IPS-11a (cell line): Measurements from ENCODE around the gene PDE3B.
A peak's percentile ranks its signal among the peaks of the same experiment; 100 is the strongest.
"Not testable (repeated sequence)": the region's sequence is repeated elsewhere in the genome, so short reads cannot be mapped to it uniquely, and the experiment has no call there.

ENCODE experiments used
- H3K4me3 ChIP-seq: one replicate; pipeline ENCODE4 v1.5.1; 2013; ENCODE audit warnings: low read depth, low read length, control low read depth

PDE3B gene

DNA sequence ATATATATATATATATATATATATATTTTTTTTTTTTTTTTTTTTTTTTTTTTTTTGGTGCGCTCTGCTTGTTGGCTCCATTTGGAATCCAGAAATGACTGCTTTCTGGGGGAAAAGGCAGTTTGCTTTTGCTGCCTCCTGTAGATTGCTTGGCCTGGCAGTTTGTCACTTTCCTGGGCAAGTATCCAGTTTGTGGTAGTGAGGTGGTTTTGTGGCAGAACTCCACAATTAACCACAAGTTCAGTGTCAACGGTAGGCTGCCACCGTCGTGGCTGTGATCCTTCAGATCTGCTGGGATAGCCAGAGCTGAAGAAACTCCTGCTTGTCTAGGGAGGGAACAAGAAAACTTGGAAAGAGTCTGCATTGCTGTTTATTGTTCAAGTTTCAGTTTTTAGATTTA, 5.0 kb upstream of the PDE3B start:
- no peak overlapping the region for H3K4me3 ChIP-seq

GRCh38 chr11:14641801-14642200, 1.8 kb upstream of the PDE3B start:
- H3K4me3 ChIP-seq: no peak overlapping the region

- H3K4me3 ChIP-seq: no peak overlapping the region
These were observed 1.2 kb upstream of the PDE3B start for GRCh38 chr11:14642453-14642852.

DNA sequence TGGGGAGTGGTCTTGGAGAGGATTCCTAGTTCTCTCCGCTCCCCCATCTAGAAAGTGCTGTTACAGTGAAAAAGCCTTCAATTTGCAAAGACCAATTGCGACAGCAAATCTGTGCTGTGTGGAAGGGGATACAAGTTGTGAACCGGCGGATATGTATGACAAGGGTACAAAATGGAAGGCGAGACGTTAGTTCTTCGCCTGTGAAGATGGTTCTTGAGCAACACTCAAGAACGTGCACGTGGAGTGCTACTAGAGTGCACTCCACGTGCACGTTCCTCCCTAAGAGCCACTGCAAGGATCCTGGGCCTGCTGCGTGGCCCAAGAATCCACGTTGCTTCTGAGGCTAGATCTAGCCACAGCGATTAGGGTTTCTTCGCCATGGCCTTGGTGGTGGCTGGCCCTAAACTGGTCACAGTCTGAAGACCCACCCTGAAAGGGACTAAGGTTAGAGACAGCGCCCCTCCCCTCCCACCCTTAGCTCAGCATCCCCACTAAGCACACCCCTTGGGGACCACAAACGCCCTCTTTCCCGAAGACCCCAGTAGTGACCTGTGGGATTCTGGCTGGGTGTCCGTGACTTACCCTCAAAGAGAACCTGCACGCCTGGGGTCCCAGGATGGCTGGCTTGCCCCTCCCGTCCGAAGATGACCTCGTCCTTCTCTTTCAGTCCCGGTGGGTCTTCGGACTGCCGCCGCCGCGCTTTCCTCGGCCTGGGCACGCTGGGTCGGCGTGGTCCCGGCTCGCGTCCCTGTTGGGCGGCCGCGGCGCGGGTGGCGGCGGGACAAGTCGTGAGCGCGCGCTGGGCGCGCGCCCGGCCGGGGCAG, 519 bp upstream of the PDE3B start:
- peak overlapping the region; percentile 72 for H3K4me3 ChIP-seq

- peak overlapping the region; percentile 72 for H3K4me3 ChIP-seq
These were observed 816 bp downstream of the PDE3B start for GRCh38 chr11:14644226-14645014.

DNA sequence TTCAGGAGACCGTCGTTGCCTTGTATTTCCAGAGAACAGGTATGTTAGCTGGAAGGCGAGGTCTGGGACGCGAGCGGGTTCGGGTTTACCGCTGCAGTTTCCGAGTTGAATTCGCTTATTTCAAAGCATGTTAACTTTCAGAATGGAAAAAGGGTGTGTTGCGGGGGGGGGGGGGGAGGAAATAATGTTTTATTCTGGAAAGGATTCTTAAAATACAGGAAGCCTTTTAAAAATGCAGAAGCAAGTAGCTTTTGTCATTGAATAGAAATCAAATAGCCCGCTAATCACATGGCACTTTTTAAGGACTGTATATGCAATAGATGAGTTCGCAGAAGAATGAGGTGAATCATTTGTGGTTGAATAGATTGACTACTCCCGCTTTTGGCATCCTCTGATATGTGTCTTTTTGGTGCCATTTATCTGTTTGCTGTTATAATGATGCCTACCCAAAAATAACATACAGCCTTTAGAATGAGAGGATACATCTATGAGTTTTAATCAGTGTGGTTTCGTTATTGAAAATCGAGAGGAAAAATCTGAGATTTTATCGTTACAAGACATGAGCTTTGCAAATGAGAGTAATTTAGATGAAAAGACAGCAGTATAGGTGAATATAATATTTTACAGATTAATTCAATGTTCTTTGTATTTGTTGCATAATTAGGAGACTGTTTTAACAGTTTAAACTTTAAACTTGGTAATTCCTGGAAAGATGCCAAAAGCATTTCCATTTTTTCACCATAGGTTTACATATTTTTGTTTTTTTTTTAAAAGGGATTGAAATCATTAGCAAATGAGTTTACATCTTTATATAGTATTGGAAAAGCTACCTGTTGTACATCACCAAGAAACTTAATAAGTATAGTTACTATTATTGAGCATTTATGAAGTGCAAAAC, 1.7 kb downstream of the PDE3B start:
- peak overlapping the region; percentile 72 for H3K4me3 ChIP-seq

DNA sequence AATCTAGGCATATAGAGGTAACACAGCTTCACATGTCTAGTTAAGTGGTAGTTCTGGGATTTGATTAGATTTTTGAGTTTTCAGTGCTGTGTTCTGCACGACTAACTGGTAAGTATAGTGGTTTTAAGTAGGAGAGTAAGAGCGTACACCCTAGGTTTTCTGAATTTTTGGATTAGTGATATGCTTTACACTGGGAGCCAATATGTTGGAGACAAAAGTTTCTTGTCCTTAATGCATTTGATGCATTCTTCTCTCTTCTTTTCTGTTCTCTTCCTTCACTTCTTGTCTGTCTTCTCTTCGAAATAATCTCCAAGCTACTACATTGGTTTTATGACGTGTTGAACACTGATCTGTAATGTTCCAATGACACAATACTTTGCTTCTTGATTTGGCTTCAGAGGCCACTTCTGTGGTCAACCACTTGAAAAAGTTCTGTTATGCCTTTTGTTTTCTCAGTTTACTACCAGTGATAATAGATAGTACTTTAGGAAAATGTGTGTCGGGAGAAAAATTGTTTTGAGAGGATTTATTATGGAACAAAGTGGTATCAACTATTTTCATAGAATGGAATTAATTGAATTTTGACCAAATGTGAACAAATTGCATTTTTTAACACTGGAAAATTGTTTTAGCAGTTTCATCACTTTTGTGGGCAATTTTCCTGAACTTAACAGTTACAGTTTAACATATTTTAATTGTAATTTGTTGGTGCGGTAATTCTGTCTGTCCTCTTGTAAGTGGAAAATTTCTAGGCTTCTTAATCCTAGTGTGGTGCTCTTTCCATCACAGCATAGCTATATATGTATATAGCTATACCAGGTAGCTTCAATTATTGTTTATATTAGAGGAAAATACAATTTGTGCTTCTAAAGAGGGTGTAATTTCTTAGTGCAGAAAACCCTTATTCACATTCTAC, 2.6 kb downstream of the PDE3B start:
- H3K4me3 ChIP-seq: no peak overlapping the region

DNA sequence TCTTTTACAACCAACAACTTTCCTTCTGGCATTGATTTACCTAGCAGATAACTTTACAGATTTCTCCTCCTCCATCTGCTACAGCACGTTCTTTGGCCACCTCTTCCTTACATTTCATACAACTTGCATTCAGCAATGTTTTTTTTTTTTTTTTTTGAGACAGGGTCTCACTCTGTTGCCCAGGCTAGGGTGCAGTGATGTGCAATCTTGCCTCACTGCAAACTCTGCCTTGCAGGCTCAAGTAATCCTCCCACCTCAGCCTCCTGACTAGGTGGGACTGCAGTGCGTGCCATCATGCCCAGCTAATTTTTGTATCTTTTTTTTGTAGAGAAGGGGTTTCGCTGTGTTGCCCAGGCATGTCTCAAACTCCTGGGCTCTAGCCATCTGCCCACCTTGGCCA, 6.5 kb downstream of the PDE3B start:
- H3K4me3 ChIP-seq: no peak overlapping the region

DNA sequence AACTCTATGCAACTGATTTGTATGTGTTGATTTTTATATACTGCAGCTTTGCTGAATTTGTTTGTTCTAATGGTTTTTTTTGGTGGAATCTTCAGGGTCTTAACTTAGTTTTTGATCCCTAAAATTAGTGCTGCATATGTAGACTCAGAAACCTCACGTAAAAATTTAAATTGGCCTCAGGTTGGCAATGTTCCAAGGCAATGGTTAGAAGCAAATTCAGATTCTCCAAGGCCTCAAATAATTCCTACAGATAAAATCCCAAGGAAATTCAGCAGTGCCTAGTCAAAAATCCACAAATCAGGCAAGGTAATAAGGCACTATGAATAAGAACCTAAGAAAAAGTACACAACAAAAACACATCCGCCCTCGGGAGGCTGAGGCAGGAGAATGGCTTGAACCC, 9.5 kb downstream of the PDE3B start:
- H3K4me3 ChIP-seq: no peak overlapping the region

DNA sequence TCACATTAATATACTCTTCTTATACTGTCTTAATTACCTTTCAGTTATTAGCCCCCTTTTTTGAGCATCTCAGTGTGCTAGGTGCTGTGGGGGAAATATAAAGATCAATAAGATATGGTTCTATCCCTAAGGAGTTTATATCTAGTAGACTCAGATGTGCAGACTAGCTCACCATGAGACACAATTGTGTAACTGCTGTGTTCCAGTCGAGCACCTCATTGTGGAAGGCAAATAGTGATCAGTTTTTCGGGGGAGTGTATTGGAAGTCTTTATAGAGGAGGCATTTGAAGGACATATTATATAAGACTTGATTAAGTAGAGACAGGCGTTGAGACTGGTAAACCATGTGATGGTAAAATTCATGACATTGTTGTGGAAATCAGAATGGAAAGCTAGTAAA, 11.8 kb downstream of the PDE3B start:
- H3K4me3 ChIP-seq: no peak overlapping the region

GRCh38 chr11:14656536-14657457, 13.2 kb downstream of the PDE3B start:
- no peak overlapping the region for H3K4me3 ChIP-seq

DNA sequence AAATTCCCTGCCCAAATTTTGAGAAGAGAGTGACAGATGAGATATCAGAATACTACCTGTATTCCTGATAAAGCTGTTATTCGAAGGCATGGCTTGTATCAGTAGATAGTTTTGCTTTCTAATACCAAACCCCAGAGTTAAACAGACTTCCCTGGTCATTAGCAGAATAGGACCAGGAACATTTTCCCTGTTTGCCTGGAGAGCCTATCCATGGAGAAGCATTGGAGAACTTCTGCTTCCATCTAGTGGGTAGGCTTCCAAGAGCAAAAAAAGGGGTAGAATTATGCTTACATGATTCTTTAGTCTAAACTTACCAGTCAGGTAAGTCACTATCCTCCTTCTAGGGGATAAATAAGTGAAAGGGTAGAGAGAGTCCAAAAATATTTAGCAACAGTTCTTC, 14.2 kb downstream of the PDE3B start:
- no peak overlapping the region for H3K4me3 ChIP-seq

- not testable (repeated sequence) for H3K4me3 ChIP-seq
These were observed 21.3 kb downstream of the PDE3B start for GRCh38 chr11:14664926-14665325.

DNA sequence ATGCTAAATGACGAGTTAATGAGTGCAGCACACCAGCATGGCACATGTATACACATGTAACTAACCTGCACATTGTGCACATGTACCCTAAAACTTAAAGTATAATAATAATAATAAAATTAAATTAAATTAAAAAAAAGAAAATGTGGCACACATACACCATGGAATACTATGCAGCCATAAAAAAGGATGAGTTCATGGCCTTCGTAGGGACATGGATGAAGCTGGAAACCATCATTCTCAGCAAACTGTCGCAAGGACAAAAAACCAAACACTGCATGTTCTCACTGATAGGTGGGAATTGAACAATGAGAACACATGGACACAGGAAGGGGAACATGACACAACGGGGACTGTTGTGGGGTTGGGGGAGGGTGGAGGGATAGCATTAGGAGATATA, 23.7 kb downstream of the PDE3B start:
- not testable (repeated sequence) for H3K4me3 ChIP-seq

DNA sequence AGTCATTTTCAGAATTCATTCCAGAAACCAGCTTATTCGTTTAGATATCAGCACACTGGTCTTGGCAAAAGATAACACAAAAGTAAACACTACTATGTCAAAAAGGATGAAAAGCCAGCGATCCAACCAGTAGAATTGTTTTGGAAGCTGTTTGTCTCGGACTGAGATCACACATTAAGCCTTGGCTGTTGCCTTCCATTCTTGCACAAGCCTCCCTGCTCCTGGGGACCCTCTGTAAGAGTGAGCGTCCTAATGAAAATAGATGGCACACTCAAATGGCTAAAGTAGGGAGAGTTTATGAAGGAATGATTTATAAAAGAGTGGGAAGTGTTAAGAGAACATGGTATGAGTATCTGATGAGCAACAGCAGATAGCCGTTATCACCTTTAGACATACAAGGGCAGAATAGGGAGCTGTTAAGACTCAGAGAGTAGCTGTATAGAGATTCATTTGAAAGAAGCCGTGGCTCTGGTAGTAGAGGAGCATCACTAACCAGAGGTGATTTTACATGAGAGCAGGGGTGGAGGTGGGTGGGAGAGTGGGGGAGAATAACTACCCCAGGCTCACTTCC, 25.2 kb downstream of the PDE3B start:
- H3K4me3 ChIP-seq: no peak overlapping the region

DNA sequence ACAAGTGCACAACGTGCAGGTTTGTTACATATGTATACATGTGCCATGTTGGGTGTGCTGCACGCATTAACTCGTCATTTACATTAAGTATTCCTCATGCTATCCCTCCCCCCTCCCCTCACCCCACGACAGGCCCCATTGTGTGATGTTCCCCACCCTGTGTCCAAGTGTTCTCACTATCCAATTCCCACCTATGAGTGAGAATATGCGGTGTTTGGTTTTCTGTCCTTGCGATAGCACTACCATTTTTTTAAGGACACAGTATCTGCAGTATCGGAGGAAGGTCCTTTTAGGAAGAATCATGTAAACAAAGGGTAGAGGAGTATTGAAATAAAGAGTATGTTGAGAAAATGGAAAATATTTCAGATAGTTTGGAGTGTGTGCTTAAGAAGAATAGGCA, 25.9 kb downstream of the PDE3B start:
- H3K4me3 ChIP-seq: no peak overlapping the region

GRCh38 chr11:14669958-14670357, 26.4 kb downstream of the PDE3B start:
- H3K4me3 ChIP-seq: no peak overlapping the region

DNA sequence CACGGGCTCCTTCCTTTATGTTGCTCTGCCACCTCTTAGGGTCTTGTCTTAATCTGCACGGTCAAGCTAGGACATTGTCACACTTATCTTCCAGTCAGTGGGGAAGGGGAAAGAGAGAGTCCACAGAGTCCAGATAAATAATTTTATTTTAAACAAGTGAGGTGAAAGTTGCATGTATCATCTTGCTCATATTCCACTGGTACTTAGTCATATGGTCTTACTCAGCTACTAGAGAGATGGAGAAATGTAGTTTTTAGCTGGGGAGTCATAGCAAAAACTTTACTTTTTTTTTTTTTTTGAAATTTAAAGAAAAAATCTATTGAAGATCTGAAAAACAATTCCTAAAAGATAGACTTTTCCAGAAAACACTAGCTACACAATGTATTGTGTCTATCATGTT, 29.0 kb downstream of the PDE3B start:
- H3K4me3 ChIP-seq: no peak overlapping the region

DNA sequence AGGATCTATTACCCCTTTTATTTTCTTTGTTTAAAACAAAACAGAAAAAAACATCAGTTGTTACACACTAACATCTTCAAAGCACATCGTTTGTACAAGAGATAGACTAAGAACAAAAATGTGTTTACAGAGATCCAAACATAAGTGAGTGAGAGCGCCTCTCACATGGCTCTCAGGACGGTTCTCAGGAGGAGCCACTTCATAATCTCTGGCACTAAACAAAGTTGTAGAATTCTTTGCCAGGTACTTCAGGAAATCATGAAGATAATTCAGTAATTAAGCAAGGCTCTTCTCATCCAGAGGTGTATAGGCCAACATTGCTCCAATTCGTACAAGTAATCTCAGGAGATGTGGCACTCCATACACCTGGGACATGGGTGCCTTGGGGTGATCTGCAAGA, 29.8 kb downstream of the PDE3B start:
- no peak overlapping the region for H3K4me3 ChIP-seq
